Measurements from ENCODE around the gene SLN. TPM values are rescaled to one million over a fixed set of nuclear protein-coding genes. Genes with fewer than 3 reads are reported as not detected.

Gene SLN
- polyA plus RNA-seq, 1 experiment, result not detected

GRCh38 chr11:107679255-107680024, 32.4 kb downstream of the SLN start:
- CTCF ChIA-PET, result interaction anchor here (2.5 kb wide), 1 partner anchor 10 kb away, joined by 11 read pairs; no protein-coding TSS in a partner anchor

GRCh38 chr11:107678632-107678971, 33.3 kb downstream of the SLN start:
- H3K36me3 ChIP-seq (ENCODE audit: control insufficient read depth, insufficient read depth, low read length), result no peaks in the 10 kb centered on the region
- 0 out of 2 replicates have a peak, but pooled peaks cover 2% of the 10 kb centered on the region for H3K27me3 ChIP-seq (ENCODE audit: control insufficient read depth, insufficient read depth, low read length)
- CTCF ChIA-PET, result no interaction called here
- no peak for DNase-seq (ENCODE audit: low read depth)
- POLR2A ChIA-PET, result no interaction called here
- no peak overlapping the region for H3K4me3 ChIP-seq (ENCODE audit: low read depth, low read length)
- TF ChIP-seq CTCF (IDR thresholded peaks at IDR 0.05; ENCODE audit: insufficient read depth, low read depth, low read length), result no peak

More at GRCh38 chr11:107679255-107680024, 32.4 kb downstream of the SLN start:
- DNase-seq (ENCODE audit: low read depth), result no peak
- H3K27me3 ChIP-seq (ENCODE audit: control insufficient read depth, insufficient read depth, low read length), result 0 out of 2 replicates have a peak, but pooled peaks cover 2% of the 10 kb centered on the region
- POLR2A ChIA-PET, result no interaction called here
- TF ChIP-seq CTCF (IDR thresholded peaks at IDR 0.05; ENCODE audit: insufficient read depth, low read depth, low read length), result no peak
- no peaks in the 10 kb centered on the region for H3K36me3 ChIP-seq (ENCODE audit: control insufficient read depth, insufficient read depth, low read length)
- H3K4me3 ChIP-seq (ENCODE audit: low read depth, low read length), result no peak overlapping the region

- Histone ChIP-seq H3K36me3 (ENCODE audit: control insufficient read depth, insufficient read depth, low read length) (no peaks in the 10 kb centered on the region), H3K4me3 (ENCODE audit: low read depth, low read length) (no peak overlapping the region), H3K27me3 (ENCODE audit: control insufficient read depth, insufficient read depth, low read length) (0 out of 2 replicates have a peak, but pooled peaks cover 2% of the 10 kb centered on the region)
- TF ChIP-seq CTCF (IDR thresholded peaks at IDR 0.05; ENCODE audit: insufficient read depth, low read depth, low read length), result no peak
- no peak for DNase-seq (ENCODE audit: low read depth)
- ChIA-PET POLR2A (no interaction called here), CTCF (interaction anchor here (1.1 to 1.3 kb wide), 2 partner anchors 11 to 121 kb away, joined by 3 read pairs; no protein-coding TSS in a partner anchor)
Observed at GRCh38 chr11:107677924-107678631, 33.8 kb downstream of the SLN start.

GRCh38 chr11:107676336-107677057, 35.4 kb downstream of the SLN start:
- POLR2A ChIA-PET, result no interaction called here
- Histone ChIP-seq H3K27me3 (ENCODE audit: control insufficient read depth, insufficient read depth, low read length) (0 out of 2 replicates have a peak, but pooled peaks cover 2% of the 10 kb centered on the region), H3K36me3 (ENCODE audit: control insufficient read depth, insufficient read depth, low read length) (no peaks in the 10 kb centered on the region), H3K4me3 (ENCODE audit: low read depth, low read length) (no peak overlapping the region)
- CTCF ChIA-PET, result interaction anchor here (1.0 to 1.4 kb wide), 3 partner anchors 11 to 19 kb away, joined by 3 to 5 read pairs (median 5); no protein-coding TSS in a partner anchor
- no peak for TF ChIP-seq CTCF (IDR thresholded peaks at IDR 0.05; ENCODE audit: insufficient read depth, low read depth, low read length)
- no peak for DNase-seq (ENCODE audit: low read depth)

Measured in BJ (cell line).